WTC11 (cell line): ENCODE results near the gene TMEM214. TPM values are rescaled to one million over a fixed set of nuclear protein-coding genes. Genes with fewer than 3 reads are reported as not detected.

ENCODE experiments used
- CBFB ChIP-seq: sonication (generic); formaldehyde crosslinking; IDR thresholded peaks from 2 replicates; pipeline ENCODE4 v1.8.1; 2022; ENCODE audit warnings: mild to moderate bottlenecking, low read depth, missing genetic modification reagents
- CREM ChIP-seq: sonication (generic); formaldehyde crosslinking; IDR thresholded peaks from 2 replicates; pipeline ENCODE4 v1.8.1; 2022; ENCODE audit warnings: mild to moderate bottlenecking, missing genetic modification reagents, moderate library complexity
- ESRRA ChIP-seq: sonication (generic); formaldehyde crosslinking; IDR thresholded peaks from 2 replicates; pipeline ENCODE4 v1.8.1; 2022; ENCODE audit warnings: mild to moderate bottlenecking, missing genetic modification reagents, borderline replicate concordance
- GABPB1 ChIP-seq: sonication (generic); formaldehyde crosslinking; IDR thresholded peaks from 2 replicates; pipeline ENCODE4 v1.8.1; 2023; ENCODE audit warnings: mild to moderate bottlenecking, missing genetic modification reagents
- IRF2 ChIP-seq: sonication (generic); formaldehyde crosslinking; IDR thresholded peaks from 2 replicates; pipeline ENCODE4 v1.8.0; 2022; ENCODE audit warnings: low read depth, missing genetic modification reagents, borderline replicate concordance
- JUN ChIP-seq: sonication (generic); formaldehyde crosslinking; IDR thresholded peaks from 2 replicates; pipeline ENCODE4 v1.8.0; 2023; ENCODE audit warnings: mild to moderate bottlenecking, missing genetic modification reagents
- NR3C1 ChIP-seq: sonication (generic); formaldehyde crosslinking; conservative IDR thresholded peaks from 2 replicates; pipeline ENCODE4 v1.8.1; 2023; ENCODE audit warnings: low read depth, mild to moderate bottlenecking, missing genetic modification reagents
- RORB ChIP-seq: fragments of 250-450 bp; sonication (Bioruptor Pico); IDR thresholded peaks from 2 replicates; pipeline ENCODE4 v1.9.0; 2021; ENCODE audit warnings: mild to moderate bottlenecking
- SMAD4 ChIP-seq: sonication (generic); formaldehyde crosslinking; IDR thresholded peaks from 2 replicates; pipeline ENCODE4 v1.8.0; 2022; ENCODE audit warnings: mild to moderate bottlenecking, missing genetic modification reagents
- TEAD1 ChIP-seq: sonication (generic); formaldehyde crosslinking; IDR thresholded peaks from 2 replicates; pipeline ENCODE4 v1.8.0; 2022; ENCODE audit warnings: mild to moderate bottlenecking, missing genetic modification reagents
- ZNF416 ChIP-seq: fragments of 250-450 bp; sonication (Bioruptor Pico); IDR thresholded peaks from 2 replicates; pipeline ENCODE4 v1.9.0; 2021; ENCODE audit warnings: mild to moderate bottlenecking, inconsistent platforms
- total RNA-seq: library from RNA; stranded (reverse); gene quantifications from 3 replicates; pipeline ENCODE4 v1.2.3, GENCODE V29; 2021
- TF ChIP-seq, protein P1 (sequence below): fragments of 250-450 bp; sonication (Bioruptor Pico); IDR thresholded peaks from 2 replicates; pipeline ENCODE4 v1.9.0; 2021; ENCODE audit warnings: mild to moderate bottlenecking
- TF ChIP-seq, protein P2 (sequence below): sonication (generic); formaldehyde crosslinking; IDR thresholded peaks from 2 replicates; pipeline ENCODE4 v1.8.0; 2023; ENCODE audit warnings: mild to moderate bottlenecking, missing genetic modification reagents
- TF ChIP-seq, protein P3 (sequence below): sonication (generic); formaldehyde crosslinking; IDR thresholded peaks from 2 replicates; pipeline ENCODE4 v1.8.1; 2023; ENCODE audit warnings: mild to moderate bottlenecking, missing genetic modification reagents, moderate library complexity
- TF ChIP-seq, protein P4 (sequence below): sonication (generic); formaldehyde crosslinking; conservative IDR thresholded peaks from 2 replicates; pipeline ENCODE4 v1.8.1; 2023; ENCODE audit warnings: mild to moderate bottlenecking, low read depth, missing genetic modification reagents, moderate library complexity
- TF ChIP-seq, protein P5 (sequence below): fragments of 250-450 bp; sonication (Bioruptor Pico); IDR thresholded peaks from 2 replicates; pipeline ENCODE4 v1.9.0; 2021; ENCODE audit warnings: mild to moderate bottlenecking
- TF ChIP-seq, protein P6 (sequence below): fragments of 200-600 bp; IDR thresholded peaks from 2 replicates; pipeline ENCODE4 v1.8.0; 2022; ENCODE audit warnings: antibody characterized with exemption
- TF ChIP-seq, protein P7 (sequence below): sonication (generic); formaldehyde crosslinking; IDR thresholded peaks from 2 replicates; pipeline ENCODE4 v1.8.0; 2022; ENCODE audit warnings: missing genetic modification reagents

Gene TMEM214
- total RNA-seq, 1 experiment from 2014 or later, result 57.1 TPM

DNA sequence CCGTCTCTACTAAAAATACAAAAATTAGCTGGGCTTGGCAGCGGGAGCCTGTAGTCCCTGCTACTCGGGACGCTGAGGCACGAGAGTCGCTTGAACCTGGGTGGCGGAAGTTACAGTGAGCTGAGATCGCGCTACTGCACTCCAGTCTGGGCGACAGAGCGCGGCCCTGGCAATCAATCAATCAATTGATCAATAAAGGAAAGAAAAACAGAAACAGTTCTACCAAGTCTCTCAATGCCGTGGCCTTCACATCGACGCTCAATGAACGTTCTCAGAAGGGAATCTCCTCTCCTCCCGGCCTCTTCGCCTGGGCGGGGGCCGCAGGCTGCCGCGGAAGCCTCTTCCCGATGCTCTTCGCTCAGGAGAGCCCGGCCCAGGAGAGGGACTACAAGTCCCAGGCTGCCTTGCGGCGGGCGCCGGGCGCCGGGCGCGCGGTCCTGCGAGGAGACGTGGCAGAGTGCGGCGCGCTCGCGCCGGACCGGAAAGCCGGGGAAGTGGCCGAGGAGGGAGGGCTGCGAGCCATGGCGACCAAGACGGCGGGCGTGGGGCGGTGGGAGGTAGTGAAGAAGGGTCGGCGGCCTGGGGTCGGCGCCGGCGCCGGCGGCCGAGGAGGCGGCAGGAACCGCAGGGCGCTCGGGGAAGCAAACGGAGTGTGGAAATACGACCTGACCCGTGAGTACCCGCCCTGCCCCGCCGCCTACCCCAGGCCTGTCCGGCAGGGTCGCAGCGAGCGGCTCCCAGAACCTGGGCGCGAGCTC is at the start of gene TMEM214 (continued):
- TF ChIP-seq, protein P1, sequence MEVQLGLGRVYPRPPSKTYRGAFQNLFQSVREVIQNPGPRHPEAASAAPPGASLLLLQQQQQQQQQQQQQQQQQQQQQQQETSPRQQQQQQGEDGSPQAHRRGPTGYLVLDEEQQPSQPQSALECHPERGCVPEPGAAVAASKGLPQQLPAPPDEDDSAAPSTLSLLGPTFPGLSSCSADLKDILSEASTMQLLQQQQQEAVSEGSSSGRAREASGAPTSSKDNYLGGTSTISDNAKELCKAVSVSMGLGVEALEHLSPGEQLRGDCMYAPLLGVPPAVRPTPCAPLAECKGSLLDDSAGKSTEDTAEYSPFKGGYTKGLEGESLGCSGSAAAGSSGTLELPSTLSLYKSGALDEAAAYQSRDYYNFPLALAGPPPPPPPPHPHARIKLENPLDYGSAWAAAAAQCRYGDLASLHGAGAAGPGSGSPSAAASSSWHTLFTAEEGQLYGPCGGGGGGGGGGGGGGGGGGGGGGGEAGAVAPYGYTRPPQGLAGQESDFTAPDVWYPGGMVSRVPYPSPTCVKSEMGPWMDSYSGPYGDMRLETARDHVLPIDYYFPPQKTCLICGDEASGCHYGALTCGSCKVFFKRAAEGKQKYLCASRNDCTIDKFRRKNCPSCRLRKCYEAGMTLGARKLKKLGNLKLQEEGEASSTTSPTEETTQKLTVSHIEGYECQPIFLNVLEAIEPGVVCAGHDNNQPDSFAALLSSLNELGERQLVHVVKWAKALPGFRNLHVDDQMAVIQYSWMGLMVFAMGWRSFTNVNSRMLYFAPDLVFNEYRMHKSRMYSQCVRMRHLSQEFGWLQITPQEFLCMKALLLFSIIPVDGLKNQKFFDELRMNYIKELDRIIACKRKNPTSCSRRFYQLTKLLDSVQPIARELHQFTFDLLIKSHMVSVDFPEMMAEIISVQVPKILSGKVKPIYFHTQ (CRISPR knock-in tag), result no peak
- TF ChIP-seq SMAD4 (CRISPR knock-in tag) (0 out of 2 replicates have a peak, but pooled peaks have one; percentile 36), CREM (CRISPR knock-in tag) (peak; percentile 42; the same call in 1 of the 2 replicates), ESRRA (CRISPR knock-in tag) (no peak; the same call in 1 of the 2 replicates), RORB (CRISPR knock-in tag) (no peak), IRF2 (CRISPR knock-in tag) (no peak), NR3C1 (CRISPR knock-in tag) (no peak), ZNF416 (CRISPR knock-in tag) (no peak), GABPB1 (CRISPR knock-in tag) (peak; percentile 56), TEAD1 (CRISPR knock-in tag) (0 out of 2 replicates have a peak, but pooled peaks have one; percentile 11), JUN (CRISPR knock-in tag) (no peak), CBFB (CRISPR knock-in tag) (no peak)
- TF ChIP-seq, protein P2, sequence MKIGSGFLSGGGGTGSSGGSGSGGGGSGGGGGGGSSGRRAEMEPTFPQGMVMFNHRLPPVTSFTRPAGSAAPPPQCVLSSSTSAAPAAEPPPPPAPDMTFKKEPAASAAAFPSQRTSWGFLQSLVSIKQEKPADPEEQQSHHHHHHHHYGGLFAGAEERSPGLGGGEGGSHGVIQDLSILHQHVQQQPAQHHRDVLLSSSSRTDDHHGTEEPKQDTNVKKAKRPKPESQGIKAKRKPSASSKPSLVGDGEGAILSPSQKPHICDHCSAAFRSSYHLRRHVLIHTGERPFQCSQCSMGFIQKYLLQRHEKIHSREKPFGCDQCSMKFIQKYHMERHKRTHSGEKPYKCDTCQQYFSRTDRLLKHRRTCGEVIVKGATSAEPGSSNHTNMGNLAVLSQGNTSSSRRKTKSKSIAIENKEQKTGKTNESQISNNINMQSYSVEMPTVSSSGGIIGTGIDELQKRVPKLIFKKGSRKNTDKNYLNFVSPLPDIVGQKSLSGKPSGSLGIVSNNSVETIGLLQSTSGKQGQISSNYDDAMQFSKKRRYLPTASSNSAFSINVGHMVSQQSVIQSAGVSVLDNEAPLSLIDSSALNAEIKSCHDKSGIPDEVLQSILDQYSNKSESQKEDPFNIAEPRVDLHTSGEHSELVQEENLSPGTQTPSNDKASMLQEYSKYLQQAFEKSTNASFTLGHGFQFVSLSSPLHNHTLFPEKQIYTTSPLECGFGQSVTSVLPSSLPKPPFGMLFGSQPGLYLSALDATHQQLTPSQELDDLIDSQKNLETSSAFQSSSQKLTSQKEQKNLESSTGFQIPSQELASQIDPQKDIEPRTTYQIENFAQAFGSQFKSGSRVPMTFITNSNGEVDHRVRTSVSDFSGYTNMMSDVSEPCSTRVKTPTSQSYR (CRISPR knock-in tag), result 0 out of 2 replicates have a peak, but pooled peaks have one; percentile 22
- TF ChIP-seq, protein P3, sequence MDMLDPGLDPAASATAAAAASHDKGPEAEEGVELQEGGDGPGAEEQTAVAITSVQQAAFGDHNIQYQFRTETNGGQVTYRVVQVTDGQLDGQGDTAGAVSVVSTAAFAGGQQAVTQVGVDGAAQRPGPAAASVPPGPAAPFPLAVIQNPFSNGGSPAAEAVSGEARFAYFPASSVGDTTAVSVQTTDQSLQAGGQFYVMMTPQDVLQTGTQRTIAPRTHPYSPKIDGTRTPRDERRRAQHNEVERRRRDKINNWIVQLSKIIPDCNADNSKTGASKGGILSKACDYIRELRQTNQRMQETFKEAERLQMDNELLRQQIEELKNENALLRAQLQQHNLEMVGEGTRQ (CRISPR knock-in tag), result 0 out of 2 replicates have a peak, but pooled peaks have one; percentile 12
- TF ChIP-seq, protein P4, sequence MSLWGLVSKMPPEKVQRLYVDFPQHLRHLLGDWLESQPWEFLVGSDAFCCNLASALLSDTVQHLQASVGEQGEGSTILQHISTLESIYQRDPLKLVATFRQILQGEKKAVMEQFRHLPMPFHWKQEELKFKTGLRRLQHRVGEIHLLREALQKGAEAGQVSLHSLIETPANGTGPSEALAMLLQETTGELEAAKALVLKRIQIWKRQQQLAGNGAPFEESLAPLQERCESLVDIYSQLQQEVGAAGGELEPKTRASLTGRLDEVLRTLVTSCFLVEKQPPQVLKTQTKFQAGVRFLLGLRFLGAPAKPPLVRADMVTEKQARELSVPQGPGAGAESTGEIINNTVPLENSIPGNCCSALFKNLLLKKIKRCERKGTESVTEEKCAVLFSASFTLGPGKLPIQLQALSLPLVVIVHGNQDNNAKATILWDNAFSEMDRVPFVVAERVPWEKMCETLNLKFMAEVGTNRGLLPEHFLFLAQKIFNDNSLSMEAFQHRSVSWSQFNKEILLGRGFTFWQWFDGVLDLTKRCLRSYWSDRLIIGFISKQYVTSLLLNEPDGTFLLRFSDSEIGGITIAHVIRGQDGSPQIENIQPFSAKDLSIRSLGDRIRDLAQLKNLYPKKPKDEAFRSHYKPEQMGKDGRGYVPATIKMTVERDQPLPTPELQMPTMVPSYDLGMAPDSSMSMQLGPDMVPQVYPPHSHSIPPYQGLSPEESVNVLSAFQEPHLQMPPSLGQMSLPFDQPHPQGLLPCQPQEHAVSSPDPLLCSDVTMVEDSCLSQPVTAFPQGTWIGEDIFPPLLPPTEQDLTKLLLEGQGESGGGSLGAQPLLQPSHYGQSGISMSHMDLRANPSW (CRISPR knock-in tag), result no peak
- TF ChIP-seq, protein P5, sequence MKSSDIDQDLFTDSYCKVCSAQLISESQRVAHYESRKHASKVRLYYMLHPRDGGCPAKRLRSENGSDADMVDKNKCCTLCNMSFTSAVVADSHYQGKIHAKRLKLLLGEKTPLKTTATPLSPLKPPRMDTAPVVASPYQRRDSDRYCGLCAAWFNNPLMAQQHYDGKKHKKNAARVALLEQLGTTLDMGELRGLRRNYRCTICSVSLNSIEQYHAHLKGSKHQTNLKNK (CRISPR knock-in tag), result no peak
- TF ChIP-seq, protein P6, sequence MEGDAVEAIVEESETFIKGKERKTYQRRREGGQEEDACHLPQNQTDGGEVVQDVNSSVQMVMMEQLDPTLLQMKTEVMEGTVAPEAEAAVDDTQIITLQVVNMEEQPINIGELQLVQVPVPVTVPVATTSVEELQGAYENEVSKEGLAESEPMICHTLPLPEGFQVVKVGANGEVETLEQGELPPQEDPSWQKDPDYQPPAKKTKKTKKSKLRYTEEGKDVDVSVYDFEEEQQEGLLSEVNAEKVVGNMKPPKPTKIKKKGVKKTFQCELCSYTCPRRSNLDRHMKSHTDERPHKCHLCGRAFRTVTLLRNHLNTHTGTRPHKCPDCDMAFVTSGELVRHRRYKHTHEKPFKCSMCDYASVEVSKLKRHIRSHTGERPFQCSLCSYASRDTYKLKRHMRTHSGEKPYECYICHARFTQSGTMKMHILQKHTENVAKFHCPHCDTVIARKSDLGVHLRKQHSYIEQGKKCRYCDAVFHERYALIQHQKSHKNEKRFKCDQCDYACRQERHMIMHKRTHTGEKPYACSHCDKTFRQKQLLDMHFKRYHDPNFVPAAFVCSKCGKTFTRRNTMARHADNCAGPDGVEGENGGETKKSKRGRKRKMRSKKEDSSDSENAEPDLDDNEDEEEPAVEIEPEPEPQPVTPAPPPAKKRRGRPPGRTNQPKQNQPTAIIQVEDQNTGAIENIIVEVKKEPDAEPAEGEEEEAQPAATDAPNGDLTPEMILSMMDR, result no peak
- TF ChIP-seq, protein P7, sequence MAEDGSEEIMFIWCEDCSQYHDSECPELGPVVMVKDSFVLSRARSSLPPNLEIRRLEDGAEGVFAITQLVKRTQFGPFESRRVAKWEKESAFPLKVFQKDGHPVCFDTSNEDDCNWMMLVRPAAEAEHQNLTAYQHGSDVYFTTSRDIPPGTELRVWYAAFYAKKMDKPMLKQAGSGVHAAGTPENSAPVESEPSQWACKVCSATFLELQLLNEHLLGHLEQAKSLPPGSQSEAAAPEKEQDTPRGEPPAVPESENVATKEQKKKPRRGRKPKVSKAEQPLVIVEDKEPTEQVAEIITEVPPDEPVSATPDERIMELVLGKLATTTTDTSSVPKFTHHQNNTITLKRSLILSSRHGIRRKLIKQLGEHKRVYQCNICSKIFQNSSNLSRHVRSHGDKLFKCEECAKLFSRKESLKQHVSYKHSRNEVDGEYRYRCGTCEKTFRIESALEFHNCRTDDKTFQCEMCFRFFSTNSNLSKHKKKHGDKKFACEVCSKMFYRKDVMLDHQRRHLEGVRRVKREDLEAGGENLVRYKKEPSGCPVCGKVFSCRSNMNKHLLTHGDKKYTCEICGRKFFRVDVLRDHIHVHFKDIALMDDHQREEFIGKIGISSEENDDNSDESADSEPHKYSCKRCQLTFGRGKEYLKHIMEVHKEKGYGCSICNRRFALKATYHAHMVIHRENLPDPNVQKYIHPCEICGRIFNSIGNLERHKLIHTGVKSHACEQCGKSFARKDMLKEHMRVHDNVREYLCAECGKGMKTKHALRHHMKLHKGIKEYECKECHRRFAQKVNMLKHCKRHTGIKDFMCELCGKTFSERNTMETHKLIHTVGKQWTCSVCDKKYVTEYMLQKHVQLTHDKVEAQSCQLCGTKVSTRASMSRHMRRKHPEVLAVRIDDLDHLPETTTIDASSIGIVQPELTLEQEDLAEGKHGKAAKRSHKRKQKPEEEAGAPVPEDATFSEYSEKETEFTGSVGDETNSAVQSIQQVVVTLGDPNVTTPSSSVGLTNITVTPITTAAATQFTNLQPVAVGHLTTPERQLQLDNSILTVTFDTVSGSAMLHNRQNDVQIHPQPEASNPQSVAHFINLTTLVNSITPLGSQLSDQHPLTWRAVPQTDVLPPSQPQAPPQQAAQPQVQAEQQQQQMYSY, result no peak
